HG03060 (cell line): Measurements from ENCODE around the gene NR1D2.

Experiments
- ATAC-seq: cut with Tn5 transposase; IDR thresholded peaks from one replicate; pipeline ENCODE4 v1.9.1; 2021; ENCODE audit warnings: low read depth, moderate number of reproducible peaks; ENCODE audit not compliant: unreplicated experiment

Gene NR1D2

DNA sequence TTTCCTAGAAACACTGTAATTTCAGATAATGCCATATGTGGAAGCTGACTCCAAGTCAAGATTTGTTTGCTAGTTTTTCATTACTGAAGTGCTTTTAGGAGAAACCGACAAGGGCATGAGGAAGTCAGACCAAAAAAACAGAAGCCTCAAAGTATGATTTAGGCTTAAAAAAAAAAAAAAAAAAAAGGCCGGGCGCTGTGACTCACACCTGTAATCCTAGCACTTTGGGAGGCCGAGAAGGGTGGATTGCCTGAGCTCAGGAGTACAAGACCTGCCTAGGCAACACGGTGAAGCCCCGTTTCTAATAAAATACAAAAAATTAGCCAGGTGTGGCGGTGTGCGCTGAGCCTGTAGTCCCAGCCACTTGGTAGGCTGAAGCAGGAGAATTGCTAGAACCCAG, 16.6 kb upstream of the NR1D2 start:
- ATAC-seq, result no peak

DNA sequence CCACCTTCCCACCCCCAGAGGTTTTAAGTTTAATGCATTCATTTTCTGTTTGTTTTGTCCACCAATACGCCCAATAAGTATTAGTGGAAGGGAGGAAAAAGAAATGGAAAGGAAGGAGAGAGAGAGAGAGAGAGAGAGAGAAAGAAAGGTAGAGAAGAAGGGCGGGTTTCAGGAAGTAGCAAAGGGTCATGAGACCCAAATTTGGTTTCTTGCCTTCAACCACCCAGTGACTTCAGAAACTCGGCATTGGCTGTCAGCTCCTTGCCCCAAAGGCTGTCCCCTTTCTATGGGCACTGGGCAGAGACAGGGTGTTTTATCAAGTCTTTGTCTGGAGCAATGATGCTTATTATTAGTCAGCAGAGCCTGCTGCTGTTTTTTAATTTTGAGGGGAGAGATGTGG, 13.5 kb upstream of the NR1D2 start:
- no peak for ATAC-seq

DNA sequence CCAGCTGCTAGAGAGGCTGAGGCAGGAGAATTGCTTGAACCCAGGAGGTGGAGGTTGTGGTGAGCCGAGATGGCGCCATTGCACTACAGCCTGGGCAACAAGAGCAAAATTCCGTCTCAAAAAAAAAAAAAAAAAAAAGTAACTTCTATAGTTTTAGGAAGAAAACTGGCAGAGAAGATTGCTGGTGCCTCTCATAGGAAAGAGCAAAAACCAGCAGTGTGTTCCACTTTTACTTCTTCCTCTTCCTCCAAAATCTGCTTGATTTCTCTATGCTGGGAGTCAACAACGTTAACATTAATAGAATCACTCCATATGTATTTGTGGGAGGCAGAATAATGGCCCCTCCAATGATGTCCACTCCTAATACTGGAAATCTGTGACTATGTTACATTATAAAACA, 12.5 kb upstream of the NR1D2 start:
- no peak for ATAC-seq

DNA sequence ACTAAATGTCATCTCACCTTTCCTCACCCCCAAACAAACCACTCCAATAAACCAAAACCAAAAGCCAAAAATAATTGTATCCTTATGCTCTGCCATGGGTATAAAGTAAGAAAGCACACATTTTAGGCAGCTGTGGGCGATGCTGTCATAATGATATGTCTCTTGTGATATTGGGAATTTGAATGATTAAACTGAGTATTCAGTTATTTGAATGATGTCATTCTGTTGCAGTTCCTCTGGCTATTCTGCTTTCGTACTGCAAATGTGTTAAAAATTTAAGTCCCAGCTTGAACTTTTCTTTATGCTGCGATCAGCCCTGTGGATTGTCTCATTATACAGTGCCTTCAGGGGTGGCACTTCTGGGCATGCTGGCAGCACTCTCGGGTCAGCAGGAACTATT, 10.8 kb upstream of the NR1D2 start:
- ATAC-seq, result no peak

DNA sequence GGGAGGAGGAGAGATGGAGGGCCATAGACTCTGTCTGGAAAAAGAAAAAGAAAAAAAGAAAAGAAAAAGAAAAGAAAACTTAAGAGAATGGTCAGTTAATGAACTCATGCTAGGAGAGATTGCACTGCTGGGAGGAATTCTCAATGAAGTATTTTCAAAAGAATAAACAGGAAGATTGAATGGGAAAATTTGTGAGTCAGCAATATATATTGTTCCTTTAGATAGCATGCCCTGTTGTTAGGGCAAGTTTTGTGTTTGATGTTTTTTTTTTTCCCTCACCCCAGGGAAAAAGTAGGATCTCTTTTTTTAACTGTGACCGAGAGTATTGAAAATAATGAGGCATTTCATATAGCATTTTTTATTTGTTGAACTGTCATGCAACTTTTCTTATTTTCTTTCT, 7.8 kb upstream of the NR1D2 start:
- no peak for ATAC-seq

DNA sequence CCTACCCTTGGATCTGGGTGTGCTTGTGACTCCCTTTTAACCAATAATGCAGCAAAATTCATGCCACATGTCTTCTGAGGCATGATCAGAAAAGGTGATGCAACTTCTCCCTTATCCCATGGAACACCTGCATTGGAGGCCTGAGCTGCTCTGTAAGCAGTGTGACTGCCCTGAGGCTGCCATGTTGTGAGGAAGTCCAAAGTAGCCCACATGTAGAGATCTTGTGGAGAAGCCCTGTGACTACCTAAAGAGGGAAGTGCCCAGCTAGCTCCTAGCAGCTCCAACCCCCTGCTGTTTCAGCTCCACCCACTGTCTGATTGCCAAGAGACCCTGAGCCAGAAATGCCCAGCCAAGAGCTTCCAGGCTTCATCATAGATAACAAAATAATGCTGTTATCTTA, 6.4 kb upstream of the NR1D2 start:
- ATAC-seq, result no peak

DNA sequence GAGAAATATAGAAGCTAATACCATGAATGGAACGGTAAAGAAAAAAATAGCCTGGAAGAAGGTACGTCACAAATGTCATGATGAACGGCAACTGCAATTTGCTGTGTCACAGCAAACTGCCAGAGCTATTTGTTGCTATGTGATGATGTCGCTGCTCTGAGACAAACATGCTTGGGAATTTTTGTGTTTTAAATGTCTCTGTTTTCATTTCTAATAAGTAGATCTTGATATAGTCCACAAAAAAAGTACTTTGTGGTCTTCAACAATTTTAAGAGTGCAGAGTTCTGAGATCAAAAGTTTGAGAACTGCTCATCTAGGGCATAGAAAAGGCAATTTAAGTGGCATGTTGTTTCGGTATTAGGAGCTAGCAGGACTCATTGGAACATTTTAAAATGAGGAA, 4.3 kb upstream of the NR1D2 start:
- no peak for ATAC-seq

DNA sequence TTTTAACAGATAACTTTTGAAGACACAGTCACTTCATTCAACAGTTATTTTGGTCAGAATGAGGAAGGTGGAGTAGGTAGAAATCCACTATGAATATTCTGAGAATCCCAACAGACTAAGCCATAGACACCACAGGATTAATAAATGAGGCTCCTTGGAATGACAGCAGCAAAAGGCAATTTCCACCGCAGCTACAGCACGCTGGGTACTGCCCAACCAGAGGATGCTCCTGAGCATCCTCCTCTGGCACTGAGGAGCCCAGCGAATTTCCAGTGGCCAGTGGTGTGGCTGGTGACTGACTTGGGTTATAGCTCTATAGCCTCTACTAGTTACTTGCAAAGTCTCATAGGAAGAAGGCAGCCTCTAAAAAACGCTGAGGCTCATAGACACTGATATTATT, 3.6 kb upstream of the NR1D2 start:
- no peak for ATAC-seq

DNA sequence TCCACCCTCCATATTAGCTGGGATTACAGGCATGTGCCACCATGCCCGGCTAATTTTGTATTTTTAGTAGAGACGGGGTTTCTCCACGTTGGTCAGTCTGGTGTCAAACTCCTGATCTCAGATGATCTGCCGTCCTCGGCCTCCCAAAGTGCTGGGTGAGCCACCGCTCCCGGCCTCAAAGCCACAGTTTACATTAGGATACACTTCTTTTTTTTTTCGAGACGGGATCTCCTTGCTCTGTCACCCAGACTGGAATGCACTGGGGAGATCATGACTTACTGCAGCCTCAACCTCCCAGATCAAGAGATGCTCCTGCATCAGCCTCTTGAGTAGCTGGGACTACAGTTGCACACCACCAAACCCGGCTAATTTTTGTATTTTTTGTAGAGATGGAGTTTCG, 2.5 kb upstream of the NR1D2 start:
- ATAC-seq, result no peak

DNA sequence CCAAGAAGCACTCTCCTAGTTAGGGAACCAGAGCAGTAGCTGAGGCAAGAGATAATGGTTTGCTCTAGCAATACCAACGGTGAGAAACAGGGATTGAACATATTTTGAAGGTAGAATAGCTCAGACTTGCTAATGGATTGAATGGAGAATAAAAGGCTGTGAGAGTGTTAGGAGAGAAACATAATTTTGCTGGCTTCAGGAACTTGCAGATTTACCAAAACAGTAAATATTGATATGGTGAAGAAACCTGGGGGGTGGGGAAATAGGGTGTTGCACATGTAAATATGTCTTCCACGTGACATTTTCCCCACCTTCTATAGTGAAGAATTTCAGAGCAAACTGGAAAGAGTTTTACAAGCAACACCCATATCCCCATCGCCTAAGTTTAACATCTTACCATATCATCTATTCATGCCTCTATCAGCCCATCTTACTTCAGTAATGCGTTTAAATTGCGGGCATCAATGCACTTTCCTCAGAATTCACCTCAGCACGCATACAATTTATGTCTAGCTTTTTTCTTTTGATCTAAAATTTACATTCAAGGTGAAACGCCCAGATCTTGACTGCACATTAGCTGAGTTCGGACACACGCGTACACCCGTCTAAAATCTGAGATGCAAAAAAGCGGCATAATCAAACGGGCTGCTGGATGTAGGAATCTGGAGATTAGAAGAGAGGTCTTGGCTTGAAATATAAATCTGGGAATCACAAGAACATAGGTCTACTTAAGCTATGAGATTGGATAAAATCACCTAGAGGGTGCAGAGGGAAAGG, 891 bp upstream of the NR1D2 start:
- ATAC-seq, result no peak

DNA sequence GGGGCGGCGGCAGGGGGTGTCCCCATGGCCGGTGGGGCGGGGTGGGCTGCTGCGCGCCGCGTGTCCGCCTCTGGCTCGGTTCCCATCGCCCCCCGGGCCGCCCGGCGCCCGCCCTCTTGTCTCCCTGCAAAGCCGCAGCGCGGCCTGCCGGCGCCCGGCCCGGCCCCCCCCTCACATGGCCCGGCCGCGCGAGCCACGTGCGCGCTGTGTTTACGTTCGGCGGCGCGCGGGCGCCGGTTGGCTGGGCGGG, 502 bp downstream of the NR1D2 start:
- ATAC-seq, result no peak

DNA sequence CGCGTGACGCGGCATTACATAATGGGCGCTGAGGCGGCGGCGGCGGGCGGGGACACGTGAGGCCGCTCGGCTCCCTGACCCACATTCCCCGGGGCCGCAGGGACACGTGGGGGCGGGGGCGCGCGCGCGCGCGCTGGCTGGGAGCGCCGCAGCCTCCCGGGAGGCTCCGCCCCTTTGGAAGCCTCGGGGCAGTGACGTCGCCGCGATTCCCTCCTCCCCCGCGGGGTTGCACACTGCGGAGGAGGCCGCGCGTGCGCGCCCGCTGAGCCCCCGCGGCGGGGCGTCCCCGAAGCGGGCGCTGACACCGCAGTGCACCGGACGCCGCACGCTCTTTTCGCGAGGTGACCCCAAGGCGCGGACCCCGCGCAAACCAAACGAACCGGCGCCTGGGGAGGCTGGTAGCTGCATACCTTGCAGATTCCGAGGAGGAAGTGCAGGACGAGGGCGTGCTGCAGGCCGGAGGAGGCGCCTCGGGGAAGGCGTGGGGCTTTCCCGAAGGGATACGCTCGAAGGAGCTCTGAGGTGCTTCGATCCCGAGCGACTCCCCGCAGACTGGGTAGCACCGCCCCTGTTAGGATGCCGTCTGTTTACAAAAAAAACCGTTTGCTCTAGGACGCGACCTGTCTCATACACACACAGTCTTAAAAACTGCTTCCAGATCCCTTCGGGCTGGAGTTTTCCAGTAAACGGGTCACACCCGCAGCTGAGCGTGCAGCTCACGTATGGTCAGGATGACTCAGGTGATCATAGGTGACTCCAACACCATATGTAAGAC, 1.0 kb downstream of the NR1D2 start:
- ATAC-seq, result peak; percentile 59

DNA sequence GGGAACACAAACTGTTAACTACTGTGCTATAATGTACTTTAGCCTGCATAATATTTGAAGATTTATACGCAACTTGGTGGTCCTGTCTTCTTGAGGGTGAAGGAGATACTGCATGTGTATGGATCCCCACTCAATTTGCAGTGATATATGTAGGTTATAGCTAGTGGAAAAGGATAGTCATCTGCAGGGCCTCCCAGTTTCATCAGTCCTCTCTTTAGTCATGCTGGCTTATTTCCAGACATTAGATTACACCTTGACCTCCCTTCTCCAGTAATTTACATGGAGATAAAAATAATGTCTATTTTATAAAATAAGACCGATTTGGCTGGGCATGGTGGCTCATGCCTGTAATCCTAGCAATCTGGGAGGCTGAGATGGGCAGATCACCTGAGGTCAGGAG, 3.7 kb downstream of the NR1D2 start:
- no peak for ATAC-seq

DNA sequence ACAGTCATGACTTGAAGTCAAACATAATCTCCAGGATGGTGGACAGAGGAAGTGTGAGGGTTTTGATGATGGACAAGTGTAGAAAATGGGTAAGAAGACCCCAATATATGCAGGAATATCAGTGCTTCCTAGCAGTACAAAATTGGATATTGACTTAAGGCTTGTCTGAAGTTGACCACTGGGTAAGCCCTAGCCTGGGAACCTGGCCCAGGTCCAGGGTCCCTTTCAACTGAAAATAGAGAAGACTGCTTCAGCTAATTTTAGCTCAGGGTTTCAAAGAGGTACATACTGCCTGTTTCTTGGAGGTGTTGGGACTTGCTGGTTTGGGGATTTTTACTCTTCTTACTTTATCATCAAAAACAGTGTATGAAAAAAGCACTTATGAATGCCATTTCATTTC, 4.7 kb downstream of the NR1D2 start:
- no peak for ATAC-seq

DNA sequence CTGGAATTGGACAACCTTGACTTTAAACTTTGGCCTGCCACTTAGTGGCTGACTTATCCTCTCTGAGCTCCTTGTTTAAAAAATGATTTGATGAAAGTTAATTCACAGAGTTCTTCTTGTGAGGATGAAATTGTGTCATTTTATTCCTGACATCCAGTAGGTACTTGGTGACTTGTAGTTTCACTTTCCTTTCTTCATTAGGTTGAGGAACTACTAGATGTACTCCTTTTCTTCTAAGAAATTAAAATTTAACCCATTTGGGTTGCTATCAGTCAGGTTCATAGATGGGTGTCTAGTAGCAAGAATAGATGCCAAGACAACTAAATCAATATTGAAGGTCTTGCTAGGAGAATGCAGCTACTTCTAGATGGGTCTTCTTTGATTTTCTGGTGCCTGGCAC, 5.2 kb downstream of the NR1D2 start:
- peak; percentile 22 for ATAC-seq

DNA sequence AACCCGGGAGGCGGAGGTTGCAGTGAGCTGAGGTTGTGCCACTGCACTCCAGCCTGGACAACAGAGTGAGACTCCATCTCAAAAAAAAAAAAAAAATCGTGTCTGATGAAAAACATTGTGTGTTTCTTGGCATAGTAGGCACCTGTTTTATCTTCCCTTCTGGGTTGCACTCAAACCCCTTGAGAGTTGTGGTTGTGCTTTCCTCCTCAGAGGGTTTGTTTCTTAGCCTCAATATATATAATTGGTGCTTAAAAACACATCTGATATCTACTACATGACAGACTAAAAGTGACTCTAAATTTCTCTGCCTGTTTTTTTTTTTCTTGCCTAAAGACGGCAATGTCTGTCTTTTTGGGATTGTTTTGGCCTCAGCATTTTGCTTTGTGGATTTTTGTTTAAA, 7.6 kb downstream of the NR1D2 start:
- peak; percentile 71 for ATAC-seq

DNA sequence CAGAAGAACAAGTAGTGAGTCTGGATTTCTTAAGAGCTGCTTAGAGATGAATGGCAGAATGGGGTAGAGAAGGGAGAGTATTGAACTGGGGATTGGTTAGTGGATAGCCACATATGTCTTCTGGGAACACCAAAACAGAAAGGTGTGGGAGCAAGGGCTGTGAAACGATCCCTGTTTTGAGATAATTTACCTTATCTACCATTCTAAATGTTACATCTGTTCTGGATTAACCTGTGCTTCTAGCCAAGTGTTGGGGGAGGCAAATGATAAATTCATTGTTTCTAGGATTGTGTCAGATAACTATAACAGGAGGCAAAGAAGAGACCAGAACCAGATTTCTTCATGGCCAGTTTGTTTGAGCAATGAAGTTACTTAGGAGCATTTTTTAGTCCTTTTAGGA, 8.4 kb downstream of the NR1D2 start:
- ATAC-seq, result no peak

DNA sequence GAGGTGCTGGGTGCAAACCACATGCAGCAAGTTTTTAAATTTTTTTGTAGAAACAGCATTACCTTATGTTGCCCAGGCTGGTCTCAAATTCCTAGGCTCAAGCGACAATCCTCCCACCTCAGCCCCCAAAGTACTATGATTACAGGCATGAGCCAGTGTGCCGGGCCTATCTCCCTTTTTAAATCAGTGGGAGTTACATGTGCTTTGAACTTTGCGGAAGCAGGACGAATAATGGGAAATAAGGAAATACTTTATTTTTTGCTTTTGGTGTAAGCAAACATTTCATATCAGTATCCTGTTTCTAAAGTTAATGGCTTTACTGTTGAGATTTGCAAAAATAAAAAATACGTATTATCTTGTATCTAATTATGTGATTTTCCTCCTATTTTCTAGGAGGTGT, 9.1 kb downstream of the NR1D2 start:
- ATAC-seq, result no peak

DNA sequence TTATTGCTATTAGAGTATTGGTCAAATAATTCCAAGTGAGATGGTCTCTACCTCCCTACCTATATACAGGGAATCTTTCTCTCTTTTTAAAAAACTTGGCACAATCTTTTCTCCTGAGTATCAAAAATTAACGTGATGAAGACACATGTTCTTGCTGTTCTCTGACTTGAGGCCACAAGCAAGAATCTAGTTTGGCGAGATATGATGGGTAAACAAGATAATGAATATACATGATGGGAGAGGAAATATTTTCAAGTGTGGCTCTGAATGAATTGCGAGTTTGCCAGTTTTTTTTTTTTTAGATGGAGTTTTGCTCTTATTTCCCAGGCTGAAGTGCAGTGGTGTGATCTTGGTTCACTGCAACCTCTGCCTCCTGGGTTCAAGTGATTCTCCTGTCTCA, 11.6 kb downstream of the NR1D2 start:
- ATAC-seq, result no peak

DNA sequence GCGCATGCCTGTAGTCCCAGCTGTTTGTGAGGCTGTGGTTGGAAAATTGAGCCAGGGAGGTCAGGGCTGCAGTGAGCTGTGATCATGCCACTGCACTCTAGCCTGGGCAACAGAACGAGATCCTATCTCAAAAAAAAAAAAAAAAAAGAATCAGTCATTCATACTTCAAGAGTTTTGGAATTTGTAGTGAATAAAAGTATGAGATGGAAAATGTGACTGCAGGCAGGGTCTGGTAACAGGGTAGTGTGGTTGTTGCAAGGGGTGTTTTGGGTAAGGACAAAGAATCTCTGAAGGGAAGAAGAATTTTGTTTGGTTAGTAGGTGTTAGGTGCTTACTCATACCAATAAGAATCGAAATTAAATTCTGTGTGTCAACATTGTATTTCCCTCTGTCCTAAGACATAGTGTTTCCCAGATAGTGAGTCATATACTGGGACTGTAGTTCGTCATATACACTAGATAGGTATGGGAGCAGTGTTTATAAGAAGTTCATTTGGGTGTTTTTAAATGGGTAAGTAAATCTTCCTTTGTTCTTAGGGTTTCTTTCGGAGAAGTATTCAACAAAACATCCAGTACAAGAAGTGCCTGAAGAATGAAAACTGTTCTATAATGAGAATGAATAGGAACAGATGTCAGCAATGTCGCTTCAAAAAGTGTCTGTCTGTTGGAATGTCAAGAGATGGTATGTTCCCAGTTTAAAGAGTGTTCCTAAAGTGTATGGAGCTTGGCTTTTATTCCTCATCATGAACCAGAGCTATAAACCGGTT, 14.2 kb downstream of the NR1D2 start:
- no peak for ATAC-seq

DNA sequence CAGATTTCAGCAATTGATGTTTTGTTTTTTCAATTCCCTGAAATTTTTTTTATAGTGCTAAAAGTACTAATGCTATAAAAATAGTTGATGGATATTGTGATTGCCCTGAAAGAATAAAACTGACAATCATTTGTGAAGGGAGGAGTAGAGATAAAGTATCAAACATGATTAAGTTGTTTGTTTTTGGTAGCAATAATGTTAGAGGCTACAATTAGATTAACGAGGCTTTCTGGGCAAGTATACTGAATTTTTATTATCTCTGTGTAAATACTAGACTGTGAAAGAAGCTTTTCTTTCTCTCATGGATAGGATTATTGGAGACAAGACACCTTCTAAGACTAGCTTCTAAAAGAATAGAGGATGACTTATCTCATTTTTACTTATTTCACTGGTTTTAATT, 15.6 kb downstream of the NR1D2 start:
- no peak for ATAC-seq

DNA sequence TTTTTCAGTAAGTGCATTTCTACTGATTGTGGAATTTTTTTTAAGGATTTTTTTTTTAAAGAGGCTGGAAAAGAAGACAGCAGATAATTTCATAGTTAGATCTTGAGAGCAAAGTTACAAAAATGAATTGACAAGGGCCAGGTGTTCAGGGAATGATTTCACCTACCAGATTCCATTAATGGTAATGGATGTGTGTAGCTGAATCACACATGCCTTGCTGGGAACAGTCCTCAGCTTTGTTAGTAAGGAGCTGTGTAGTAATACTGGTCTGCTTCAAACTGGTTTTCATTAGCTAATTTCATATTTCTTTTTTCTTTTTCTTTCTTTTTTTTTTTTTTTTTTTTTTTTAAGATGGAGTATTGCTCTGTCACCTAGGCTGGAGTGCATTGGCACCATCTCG, 16.0 kb downstream of the NR1D2 start:
- ATAC-seq, result no peak
